GM04504 (cell line): Measurements from ENCODE around the gene LFNG.

ENCODE experiments used
- DNase-seq: peaks from one replicate; pipeline ENCODE4 v3.0.0-alpha.2; 2012; ENCODE audit warnings: low read depth

LFNG gene

GRCh38 chr7:2503056-2503941, 16.3 kb upstream of the LFNG start:
- DNase-seq = no peak

GRCh38 chr7:2504128-2504888, 15.3 kb upstream of the LFNG start:
- DNase-seq = no peak

GRCh38 chr7:2504889-2505375, 14.6 kb upstream of the LFNG start:
- no peak for DNase-seq

GRCh38 chr7:2505401-2505800, 14.2 kb upstream of the LFNG start:
- no peak for DNase-seq

- DNase-seq = no peak
Measured at GRCh38 chr7:2507208-2507916, 12.2 kb upstream of the LFNG start.

GRCh38 chr7:2507917-2508306, 11.7 kb upstream of the LFNG start:
- no peak for DNase-seq

- DNase-seq = peak; percentile 58
Measured at GRCh38 chr7:2508327-2509215, 11.0 kb upstream of the LFNG start.

- DNase-seq = no peak
Measured at GRCh38 chr7:2509298-2509906, 10.2 kb upstream of the LFNG start.

GRCh38 chr7:2510130-2510776, 9.3 kb upstream of the LFNG start:
- DNase-seq = no peak

- no peak for DNase-seq
Measured at GRCh38 chr7:2510909-2511768, 8.4 kb upstream of the LFNG start.

GRCh38 chr7:2511769-2512168, 7.8 kb upstream of the LFNG start:
- no peak for DNase-seq

GRCh38 chr7:2512179-2512661, 7.4 kb upstream of the LFNG start:
- DNase-seq = no peak

- DNase-seq = no peak
Measured at GRCh38 chr7:2512713-2513112, 6.9 kb upstream of the LFNG start.

- DNase-seq = no peak
Measured at GRCh38 chr7:2513702-2514101, 5.9 kb upstream of the LFNG start.

- no peak for DNase-seq
Measured at GRCh38 chr7:2514473-2515423, 4.8 kb upstream of the LFNG start.

- no peak for DNase-seq
Measured at GRCh38 chr7:2515424-2516193, 4.0 kb upstream of the LFNG start.

- DNase-seq = no peak
Measured at GRCh38 chr7:2516194-2516555, 3.4 kb upstream of the LFNG start.

- DNase-seq = peak; percentile 77
Measured at GRCh38 chr7:2517026-2517425, 2.5 kb upstream of the LFNG start.
